ENCODE measurements around the gene FBXW10B. TPM values are rescaled to one million over a fixed set of nuclear protein-coding genes. Genes with fewer than 3 reads are reported as not detected.
"Not testable (repeated sequence)": the region's sequence is repeated elsewhere in the genome, so short reads cannot be mapped to it uniquely, and the experiment has no call there.

FBXW10B gene
- polyA plus RNA-seq, 10 donors: 0.67 to 3.2 (median 1.3) TPM

- DNase-seq: not testable (repeated sequence)
Observed at GRCh38 chr17:15642014-15642413, 22.5 kb upstream of the FBXW10B start.

- DNase-seq: not testable (repeated sequence)
Observed at GRCh38 chr17:15630930-15631453, 11.5 kb upstream of the FBXW10B start.

- DNase-seq: not testable (repeated sequence)
Observed at GRCh38 chr17:15629991-15630390, 10.5 kb upstream of the FBXW10B start.

GRCh38 chr17:15623661-15624209 lies 4.2 kb upstream of the FBXW10B start:
- DNase-seq: peak; percentile 9 to 55 (median 36)

GRCh38 chr17:15623255-15623654 lies 3.8 kb upstream of the FBXW10B start:
- not testable (repeated sequence) for DNase-seq

- not testable (repeated sequence) for DNase-seq
Observed at GRCh38 chr17:15622124-15622523, 2.6 kb upstream of the FBXW10B start.

- DNase-seq: peak in 1 of 3 donors; percentile 26
Observed at GRCh38 chr17:15616828-15617227, 2.7 kb downstream of the FBXW10B start.

- not testable (repeated sequence) for DNase-seq
Observed at GRCh38 chr17:15615850-15616249, 3.7 kb downstream of the FBXW10B start.

GRCh38 chr17:15613111-15613510 lies 6.4 kb downstream of the FBXW10B start:
- DNase-seq: peak in 1 of 3 donors; percentile 4

- not testable (repeated sequence) for DNase-seq
Observed at GRCh38 chr17:15592960-15593359, 26.5 kb downstream of the FBXW10B start.

- not testable (repeated sequence) for DNase-seq
Observed at GRCh38 chr17:15591986-15592385, 27.5 kb downstream of the FBXW10B start.

- DNase-seq: not testable (repeated sequence)
Observed at GRCh38 chr17:15590844-15591243, 28.7 kb downstream of the FBXW10B start.

GRCh38 chr17:15589544-15590536 lies 29.7 kb downstream of the FBXW10B start:
- not testable (repeated sequence) for DNase-seq

GRCh38 chr17:15588017-15588416 lies 31.5 kb downstream of the FBXW10B start:
- DNase-seq: not testable (repeated sequence)

GRCh38 chr17:15583313-15583712 lies 36.2 kb downstream of the FBXW10B start:
- not testable (repeated sequence) for DNase-seq

- DNase-seq: not testable (repeated sequence)
Observed at GRCh38 chr17:15581462-15581861, 38.0 kb downstream of the FBXW10B start.

- not testable (repeated sequence) for DNase-seq
Observed at GRCh38 chr17:15576848-15577247, 42.7 kb downstream of the FBXW10B start.

GRCh38 chr17:15574660-15575059 lies 44.8 kb downstream of the FBXW10B start:
- DNase-seq: not testable (repeated sequence)

GRCh38 chr17:15573870-15574269 lies 45.6 kb downstream of the FBXW10B start:
- DNase-seq: peak; percentile 7 to 52 (median 13)

All from muscle of back (tissue), 11 donors.